Progenitor cell of endocrine pancreas (in vitro differentiated cells): ENCODE data around the gene TAF3. TPM values are rescaled to one million over a fixed set of nuclear protein-coding genes. Genes with fewer than 3 reads are reported as not detected.

Experiments used
- DNase-seq: peaks from one replicate; pipeline ENCODE4 v3.0.0; 2021; ENCODE audit warnings: low spot score; ENCODE audit not compliant: unreplicated experiment
- H3K27ac Mint-ChIP-seq: 2 replicates; pipeline ENCODE4 v1.8.0; 2021; ENCODE audit warnings: mild to moderate bottlenecking, moderate library complexity, mixed read lengths
- H3K27me3 Mint-ChIP-seq: 2 replicates; pipeline ENCODE4 v1.8.0; 2021; ENCODE audit warnings: mixed read lengths
- H3K36me3 Mint-ChIP-seq: 2 replicates; pipeline ENCODE4 v1.8.0; 2022; ENCODE audit warnings: mixed read lengths; ENCODE audit not compliant: insufficient read depth
- H3K4me1 Mint-ChIP-seq: 2 replicates; pipeline ENCODE4 v1.8.0; 2021; ENCODE audit warnings: low read depth, mixed read lengths
- H3K4me3 Mint-ChIP-seq: 2 replicates; pipeline ENCODE4 v1.8.0; 2021; ENCODE audit warnings: low read depth, mild to moderate bottlenecking, moderate library complexity, mixed read lengths
- H3K9me3 Mint-ChIP-seq: 2 replicates; pipeline ENCODE4 v1.8.0; 2021; ENCODE audit warnings: low read depth, mixed read lengths
- total RNA-seq: library from RNA; stranded (reverse); gene quantifications from 2 replicates; pipeline ENCODE4 v1.2.1, GENCODE V29; 2021
- TF ChIP-seq, protein P1 (sequence below): fragments of 200-600 bp; sonication (generic); IDR thresholded peaks from one replicate; pipeline ENCODE4 v1.5.0; 2021; ENCODE audit warnings: antibody characterized with exemption, mild to moderate bottlenecking; ENCODE audit not compliant: unreplicated experiment

The TAF3 gene
- total RNA-seq, 1 donor from 2014 or later, result 9.4 TPM

DNA sequence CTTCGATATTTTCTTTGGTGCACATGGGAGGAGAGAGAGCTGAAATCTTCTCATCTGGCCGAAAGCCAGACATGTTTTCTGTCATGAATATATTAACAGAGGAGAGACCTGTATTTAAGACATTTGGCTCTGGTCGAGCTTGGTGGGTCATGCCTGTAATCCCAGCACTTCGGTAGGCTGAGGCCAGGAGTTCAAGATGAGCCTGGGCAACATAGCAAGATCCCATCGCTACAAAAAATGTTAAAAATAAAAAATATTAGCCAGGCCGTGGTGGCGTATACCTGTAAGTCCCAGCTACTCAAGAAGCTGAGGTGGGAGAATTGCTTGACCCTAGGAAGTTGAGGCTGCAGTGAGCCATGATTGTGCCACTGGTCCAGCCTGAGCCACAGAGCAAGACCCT is 214.3 kb downstream of the TAF3 start:
- Mint-ChIP-seq H3K4me3 (no peak overlapping the region), H3K4me1 (peaks cover 4% of the 10 kb centered on the region), H3K27ac (no peak overlapping the region), H3K27me3 (peaks cover 76% of the 10 kb centered on the region), H3K9me3 (no peaks in the 10 kb centered on the region), H3K36me3 (no peaks in the 10 kb centered on the region)
- DNase-seq, result no peak
- TF ChIP-seq, protein P1, sequence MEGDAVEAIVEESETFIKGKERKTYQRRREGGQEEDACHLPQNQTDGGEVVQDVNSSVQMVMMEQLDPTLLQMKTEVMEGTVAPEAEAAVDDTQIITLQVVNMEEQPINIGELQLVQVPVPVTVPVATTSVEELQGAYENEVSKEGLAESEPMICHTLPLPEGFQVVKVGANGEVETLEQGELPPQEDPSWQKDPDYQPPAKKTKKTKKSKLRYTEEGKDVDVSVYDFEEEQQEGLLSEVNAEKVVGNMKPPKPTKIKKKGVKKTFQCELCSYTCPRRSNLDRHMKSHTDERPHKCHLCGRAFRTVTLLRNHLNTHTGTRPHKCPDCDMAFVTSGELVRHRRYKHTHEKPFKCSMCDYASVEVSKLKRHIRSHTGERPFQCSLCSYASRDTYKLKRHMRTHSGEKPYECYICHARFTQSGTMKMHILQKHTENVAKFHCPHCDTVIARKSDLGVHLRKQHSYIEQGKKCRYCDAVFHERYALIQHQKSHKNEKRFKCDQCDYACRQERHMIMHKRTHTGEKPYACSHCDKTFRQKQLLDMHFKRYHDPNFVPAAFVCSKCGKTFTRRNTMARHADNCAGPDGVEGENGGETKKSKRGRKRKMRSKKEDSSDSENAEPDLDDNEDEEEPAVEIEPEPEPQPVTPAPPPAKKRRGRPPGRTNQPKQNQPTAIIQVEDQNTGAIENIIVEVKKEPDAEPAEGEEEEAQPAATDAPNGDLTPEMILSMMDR, result no peak

DNA sequence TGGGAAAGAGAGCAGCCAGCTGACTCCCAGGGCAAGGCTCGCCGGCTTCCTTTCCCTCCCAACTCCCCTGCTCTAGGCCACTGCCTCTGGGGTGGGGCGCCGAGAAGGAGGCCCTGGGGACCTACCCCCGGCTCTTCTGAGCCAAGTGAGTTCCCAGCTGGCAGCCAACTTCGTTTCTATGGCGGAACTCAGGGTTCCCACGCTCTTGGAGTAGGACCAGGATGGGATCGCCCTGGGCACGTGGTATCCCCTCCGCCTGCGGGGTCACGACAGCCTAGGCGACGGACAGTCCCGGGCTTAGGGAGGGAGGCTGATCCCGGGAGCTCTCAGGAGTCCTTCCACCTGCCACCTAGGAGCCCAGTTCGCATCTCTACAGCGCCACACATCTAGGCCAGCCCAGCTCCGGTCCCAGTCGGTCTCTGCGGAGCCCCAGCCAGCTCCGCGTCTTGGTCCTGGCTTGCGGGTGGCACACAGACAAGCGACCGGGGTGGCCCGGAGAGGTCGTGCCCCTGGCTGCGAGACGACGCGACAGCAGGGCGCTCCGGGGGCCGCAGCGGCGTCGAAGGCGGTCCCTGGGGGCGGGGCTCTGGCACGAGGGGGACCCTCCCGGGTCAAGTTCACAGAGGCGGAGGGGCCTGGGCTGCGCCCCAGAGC is 215.6 kb downstream of the TAF3 start:
- Mint-ChIP-seq H3K9me3 (no peaks in the 10 kb centered on the region), H3K4me3 (no peak overlapping the region), H3K4me1 (peaks cover 4% of the 10 kb centered on the region), H3K36me3 (no peaks in the 10 kb centered on the region), H3K27me3 (peaks cover 84% of the 10 kb centered on the region), H3K27ac (no peak overlapping the region)
- TF ChIP-seq, protein P1, result no peak
- no peak for DNase-seq

DNA sequence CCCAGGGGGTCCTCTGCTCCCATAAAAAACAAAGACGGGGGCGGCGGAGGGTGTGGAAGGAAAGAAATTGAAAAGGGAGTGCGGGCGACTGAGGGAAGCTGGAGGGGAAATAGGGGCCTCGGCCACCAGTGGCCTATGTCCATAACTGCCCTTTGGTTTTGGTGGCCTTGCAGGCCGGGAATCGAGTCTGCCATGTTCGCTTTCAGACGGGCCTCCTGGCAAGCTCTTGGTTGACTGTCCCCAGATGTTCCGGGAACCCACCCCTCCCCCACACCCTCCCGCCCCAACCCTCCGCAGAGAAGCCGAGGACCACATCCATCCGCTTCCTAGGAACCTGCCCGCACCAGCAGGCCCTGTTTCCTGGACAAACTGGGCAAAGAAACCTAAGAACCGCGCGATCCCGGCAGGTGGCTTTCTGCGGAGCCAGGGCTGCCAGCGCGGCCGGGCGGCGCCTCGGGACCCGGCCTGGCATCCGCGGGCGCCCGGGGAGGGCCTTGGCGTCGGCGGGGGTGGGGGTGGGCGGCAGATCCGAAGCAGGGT is 216.2 kb downstream of the TAF3 start:
- no peak overlapping the region for H3K27ac Mint-ChIP-seq
- TF ChIP-seq, protein P1, result no peak

DNA sequence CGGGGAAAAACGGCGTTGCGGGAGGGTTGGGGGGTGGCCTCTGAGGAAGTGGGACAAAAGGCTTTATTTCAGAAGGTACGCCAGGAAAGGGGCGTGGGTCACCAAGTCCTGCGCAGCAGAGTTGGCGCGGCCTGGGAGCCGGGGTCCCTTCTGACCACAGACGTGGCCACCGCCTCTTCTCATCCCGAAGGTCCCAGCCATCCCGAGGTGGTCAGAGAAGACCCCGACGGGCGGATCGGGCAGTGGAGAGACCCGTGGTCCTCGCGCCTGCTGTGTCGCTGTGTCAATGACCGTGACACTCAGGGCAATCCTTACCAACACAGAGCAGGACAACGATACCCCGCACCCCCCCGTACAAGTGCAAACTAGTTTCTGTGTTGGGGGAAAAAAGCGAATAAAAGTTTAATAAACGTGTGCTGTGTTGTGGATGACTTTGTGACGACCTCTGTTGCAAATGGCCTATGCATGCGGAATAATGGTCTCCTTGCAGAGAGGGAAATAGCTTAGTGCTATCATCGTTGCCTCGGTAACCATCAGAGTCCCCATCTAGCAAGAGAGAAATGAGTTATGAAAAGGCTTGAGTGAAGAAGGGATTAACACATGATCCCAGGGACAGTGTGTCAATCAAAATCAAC is 216.8 kb downstream of the TAF3 start:
- peak overlapping the region; percentile 2 for H3K4me3 Mint-ChIP-seq
- no peak for DNase-seq
- H3K9me3 Mint-ChIP-seq, result no peaks in the 10 kb centered on the region
- H3K27ac Mint-ChIP-seq, result peak overlapping the region; percentile 82
- TF ChIP-seq, protein P1, result no peak
- H3K27me3 Mint-ChIP-seq, result peaks cover 88% of the 10 kb centered on the region
- no peaks in the 10 kb centered on the region for H3K36me3 Mint-ChIP-seq
- peaks cover 4% of the 10 kb centered on the region for H3K4me1 Mint-ChIP-seq

More for the DNA sequence above, 216.2 kb downstream of the TAF3 start:
- Mint-ChIP-seq H3K27me3 (peaks cover 88% of the 10 kb centered on the region), H3K9me3 (no peaks in the 10 kb centered on the region), H3K4me1 (peaks cover 4% of the 10 kb centered on the region), H3K36me3 (no peaks in the 10 kb centered on the region), H3K4me3 (no peak overlapping the region)
- no peak for DNase-seq

DNA sequence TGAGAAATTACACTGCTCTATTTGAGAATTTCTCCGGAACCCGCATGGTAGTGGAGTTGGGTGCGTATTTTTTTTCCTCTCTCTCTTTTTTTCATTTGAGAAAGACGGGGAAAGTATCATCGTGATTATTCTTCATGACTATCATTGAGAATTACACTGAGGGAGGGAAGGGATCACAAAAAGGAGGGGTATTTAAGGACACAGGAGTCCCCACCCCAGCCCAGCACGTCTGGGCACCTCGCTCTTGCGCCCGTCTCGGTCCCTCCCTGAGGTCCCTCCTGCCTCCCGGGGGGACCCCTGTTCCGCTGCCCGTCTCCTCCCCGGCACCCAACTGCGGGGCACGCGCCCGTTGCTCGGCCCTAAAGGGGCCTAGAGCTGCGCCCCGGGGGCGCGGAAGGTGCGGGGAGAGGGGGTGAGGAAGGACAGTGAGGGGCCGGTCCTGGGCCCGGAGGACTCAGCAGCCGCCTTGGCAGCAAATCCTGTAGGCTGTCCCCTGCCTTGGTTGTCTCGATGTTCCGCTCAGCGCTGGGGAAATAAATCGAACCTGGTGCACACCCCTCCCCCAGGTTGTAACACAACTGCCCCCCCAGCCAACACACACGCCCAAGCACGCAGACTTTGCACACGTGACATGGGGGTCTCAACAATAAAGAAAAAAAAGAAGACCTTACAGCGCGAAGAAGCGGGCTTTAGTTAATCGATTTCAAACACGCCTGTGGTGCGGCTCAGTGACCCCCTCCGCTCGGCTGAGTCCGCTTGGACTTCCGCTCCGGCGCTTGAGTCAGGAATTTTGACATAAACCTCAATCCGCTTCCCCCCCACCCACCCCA is 217.6 kb downstream of the TAF3 start:
- Mint-ChIP-seq H3K36me3 (no peaks in the 10 kb centered on the region), H3K4me1 (peaks cover 4% of the 10 kb centered on the region), H3K9me3 (no peaks in the 10 kb centered on the region), H3K4me3 (peak overlapping the region; percentile 2), H3K27ac (peak overlapping the region; percentile 82), H3K27me3 (peaks cover 88% of the 10 kb centered on the region)
- TF ChIP-seq, protein P1, result no peak
- DNase-seq, result no peak
